ENCODE results near the gene CXorf66. TPM values are rescaled to one million over a fixed set of nuclear protein-coding genes. Genes with fewer than 3 reads are reported as not detected.

The CXorf66 gene
- total and polyA plus RNA-seq, 2 of the 8 experiments (the other 6 are each of a cell fraction or from before 2014, with no cell fraction given), result not detected

DNA sequence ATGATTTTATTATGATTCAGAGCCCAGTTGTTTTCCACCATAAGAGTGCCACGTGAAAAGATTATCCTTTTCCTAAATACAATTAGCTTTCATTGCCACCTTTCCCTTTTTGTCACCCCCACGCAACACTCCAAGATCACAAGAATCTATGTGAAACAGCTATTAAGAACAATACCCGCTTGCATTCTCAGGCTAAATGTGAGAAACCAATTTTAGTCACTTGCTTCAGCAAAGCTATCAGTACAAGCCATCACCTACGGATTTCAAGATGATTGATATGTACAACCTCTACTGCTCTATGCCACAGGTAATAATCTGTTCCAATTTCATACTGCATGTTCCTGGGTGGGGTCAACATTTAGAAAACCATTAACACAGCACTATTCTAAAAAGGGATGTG is 34.9 kb downstream of the CXorf66 start:
- FAIRE-seq (peak; percentile 7), DNase-seq (ENCODE audit: low read depth in 1 of 2, low spot score in 2 of 2) (no peak)
- no peaks in the 10 kb centered on the region for H3K9me3 ChIP-seq (ENCODE audit: insufficient read depth in 2 of 2, low read depth in 1 of 2, low read length in 1 of 2)
- no peak overlapping the region for H3K27ac ChIP-seq (ENCODE audit: low read depth, low read length)
- H4K91ac ChIP-seq (replicated peaks; ENCODE audit: insufficient read length, low read length), result no peak overlapping the region
- no peak overlapping the region for H3K56ac ChIP-seq (replicated peaks; ENCODE audit: insufficient read length, low read depth, low read length)
- H2AK5ac ChIP-seq (ENCODE audit: low read depth, low read length), result no peak overlapping the region
- H3K23ac ChIP-seq (ENCODE audit: insufficient read length), result no peak overlapping the region
- no peaks in the 10 kb centered on the region for H3K36me3 ChIP-seq (ENCODE audit: control insufficient read depth in 2 of 4, insufficient read depth in 4 of 4, low read length in 3 of 4)
- H4K5ac ChIP-seq (ENCODE audit: insufficient read length, low read depth, low read length), result no peak overlapping the region
- no peak overlapping the region for H3K4ac ChIP-seq (replicated peaks; ENCODE audit: insufficient read length, low read depth, low read length)
- peaks cover 4 to 61% of the 10 kb centered on the region in 2 experiments; a peak in 3 of 4 replicates for H3K79me2 ChIP-seq (ENCODE audit: control insufficient read depth in 1 of 2, insufficient read depth in 2 of 2, low read length in 2 of 2)
- H3K14ac ChIP-seq (ENCODE audit: insufficient read length), result no peak overlapping the region
- no peak overlapping the region for H3K9ac ChIP-seq (replicated peaks in 1 of 4; ENCODE audit: extremely low read depth in 1 of 4, low read depth in 3 of 4, low read length in 3 of 4)
- no peak overlapping the region for H3K18ac ChIP-seq (ENCODE audit: extremely low read depth, low read length)
- H2BK15ac ChIP-seq (ENCODE audit: low read length), result no peak overlapping the region
- H3K4me3 ChIP-seq (ENCODE audit: extremely low read depth in 1 of 4, insufficient read depth in 2 of 4, low read depth in 3 of 4, low read length in 4 of 4), result peak overlapping the region in 2 of 4 experiments; percentile 78 to 84; a peak in 4 of 8 replicates
- POLR2A ChIA-PET (ENCODE audit: partially characterized antibody), result interaction anchor here (0.7 to 1.6 kb wide), 6 partner anchors 10 to 25 kb away, joined by 3 to 7 read pairs (median 3); no protein-coding TSS in a partner anchor
- CTCF ChIA-PET (ENCODE audit: partially characterized antibody), result interaction anchor here (1.0 kb wide), 1 partner anchor 10 kb away, joined by 3 read pairs; no protein-coding TSS in a partner anchor
- H4K20me1 ChIP-seq (replicated peaks in 1 of 2; ENCODE audit: control insufficient read depth in 1 of 2, insufficient read depth in 2 of 2, low read length in 2 of 2), result peaks cover 0 to 6% of the 10 kb centered on the region in 2 experiments
- no peaks in the 10 kb centered on the region for H3K27me3 ChIP-seq (replicated peaks in 1 of 4; ENCODE audit: control insufficient read depth in 3 of 4, extremely low read depth in 1 of 4, insufficient read depth in 3 of 4, low read length in 3 of 4)
- peak overlapping the region; percentile 76 to 79 for H3K4me2 ChIP-seq (ENCODE audit: insufficient read depth in 1 of 2, low read depth in 2 of 2, low read length in 2 of 2)
- WGBS, 2 experiments (ENCODE audit: extremely low coverage in 1 of 2, insufficient coverage in 1 of 2, insufficient read length in 1 of 2, insufficient replicate concordance in 2 of 2, low coverage in 1 of 2, low lambda C conversion rate in 2 of 2, missing lambda C conversion rate in 1 of 2), result 57% methylated on average over 4 of the region's 4 CpGs; no CpG with 5 or more reads in 1 of the 2 experiments
- no peak overlapping the region for H2BK5ac ChIP-seq (ENCODE audit: low read depth, low read length)
- H2BK12ac ChIP-seq (ENCODE audit: low read depth, low read length), result no peak overlapping the region
- H3K79me1 ChIP-seq (ENCODE audit: low read depth, low read length), result no peaks in the 10 kb centered on the region
- no peak overlapping the region for H2BK120ac ChIP-seq (replicated peaks; ENCODE audit: low read depth, low read length)
- H2BK20ac ChIP-seq (ENCODE audit: low read length), result no peak overlapping the region
- peaks cover 0 to 8% (median 0%) of the 10 kb centered on the region in 4 experiments; a peak in 2 of 7 replicates for H3K4me1 ChIP-seq (replicated peaks in 1 of 4; ENCODE audit: control insufficient read depth in 3 of 4, insufficient read depth in 4 of 4, low read length in 3 of 4)
- H3K23me2 ChIP-seq (ENCODE audit: low read depth, low read length), result peaks cover 2% of the 10 kb centered on the region; the same call in 1 of the 2 replicates
- no peak for TF ChIP-seq CTBP2 (IDR thresholded peaks at IDR 0.05; ENCODE audit: borderline replicate concordance, insufficient read depth, insufficient read length, low read length)
- TF ChIP-seq GTF2F1 (IDR thresholded peaks at IDR 0.05; ENCODE audit: borderline replicate concordance, low read depth, low read length), result no peak
- no peak for TF ChIP-seq EP300 (IDR thresholded peaks at IDR 0.05; ENCODE audit: borderline replicate concordance in 1 of 2, low read depth in 2 of 2, low read length in 2 of 2)
- no peak overlapping the region for H2AFZ ChIP-seq (ENCODE audit: low read length)
- no peak overlapping the region for H4K8ac ChIP-seq (ENCODE audit: extremely low read depth, insufficient read depth, low read length)

Measured in H1 (cell line).